ENCODE measurements around the gene CRK.
A peak's percentile ranks its signal among the peaks of the same experiment; 100 is the strongest.
"Not testable (repeated sequence)": the region's sequence is repeated elsewhere in the genome, so short reads cannot be mapped to it uniquely, and the experiment has no call there.

Gene CRK

DNA sequence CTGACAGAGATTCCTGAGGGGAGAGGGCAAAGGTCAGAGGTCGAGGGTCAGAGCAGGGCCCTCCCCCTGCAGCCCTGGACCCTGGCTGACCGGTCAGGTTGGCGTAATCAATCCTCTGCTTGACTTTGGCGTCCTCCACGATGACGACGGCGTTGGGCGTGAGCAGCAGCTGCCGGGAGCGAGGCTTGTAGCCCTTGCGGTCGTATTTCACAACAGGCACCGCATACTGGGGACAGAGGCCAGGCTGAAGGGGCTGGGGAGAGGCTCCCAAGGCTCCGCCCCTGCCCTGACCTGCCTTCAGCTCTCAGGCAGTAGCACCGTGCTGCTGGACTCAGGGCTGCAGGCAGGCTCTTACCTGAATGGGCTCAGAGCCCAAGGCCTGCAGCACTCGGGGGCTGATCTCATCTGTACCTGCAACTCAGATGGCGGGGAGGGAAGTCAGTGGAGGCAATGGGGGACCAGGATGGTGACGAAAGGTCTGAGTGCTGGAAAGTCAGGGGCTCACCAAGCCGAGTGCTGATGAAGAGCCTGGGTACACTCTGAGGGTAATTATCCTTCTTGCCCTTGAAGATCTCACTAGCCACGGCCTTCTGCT lies 12.0 kb upstream of the CRK start:
- no peak for DNase-seq (ENCODE audit: low read depth in 2 of 2)

DNA sequence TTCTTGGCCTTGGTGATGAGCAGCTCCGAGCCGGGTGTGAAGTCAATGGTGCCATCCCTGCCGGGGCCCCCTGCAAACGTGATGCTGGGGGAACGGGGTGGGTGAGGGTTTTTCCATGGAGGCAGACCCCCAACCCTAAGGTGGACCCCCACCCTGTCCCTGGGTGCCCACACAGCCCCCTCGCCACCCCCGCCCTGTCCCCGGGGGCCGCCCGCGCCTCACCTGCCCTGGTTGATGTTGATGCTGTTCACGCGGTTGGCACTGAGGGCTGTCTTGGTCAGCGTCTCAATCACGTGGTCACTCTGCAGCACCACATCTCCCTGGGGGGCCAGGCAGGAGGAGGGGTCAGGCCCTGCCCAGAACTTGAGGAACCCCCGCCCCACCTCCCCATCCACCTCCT lies 11.2 kb upstream of the CRK start:
- DNase-seq (ENCODE audit: low read depth in 2 of 2), result no peak

DNA sequence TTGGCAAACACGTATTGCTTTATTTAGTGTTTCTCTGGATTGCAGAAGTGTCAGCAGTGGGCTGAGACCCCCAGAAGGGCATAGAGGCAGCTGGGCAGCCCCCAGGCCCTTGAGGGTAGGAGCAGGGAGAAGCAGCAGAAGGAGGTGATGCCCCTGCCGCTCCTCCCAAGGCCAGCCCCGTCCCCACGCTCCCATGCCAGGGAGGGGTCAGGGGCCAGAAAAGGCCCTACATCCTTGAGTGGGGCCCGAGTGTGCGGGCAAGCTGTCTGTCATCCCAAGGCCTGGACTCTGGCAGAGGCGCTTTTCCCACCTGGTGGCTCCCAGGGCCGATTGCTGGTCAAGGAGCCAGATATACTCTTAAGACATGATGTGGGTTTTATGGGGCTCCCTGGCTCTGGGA lies 8.2 kb upstream of the CRK start:
- no peak for DNase-seq (ENCODE audit: low read depth in 2 of 2)

DNA sequence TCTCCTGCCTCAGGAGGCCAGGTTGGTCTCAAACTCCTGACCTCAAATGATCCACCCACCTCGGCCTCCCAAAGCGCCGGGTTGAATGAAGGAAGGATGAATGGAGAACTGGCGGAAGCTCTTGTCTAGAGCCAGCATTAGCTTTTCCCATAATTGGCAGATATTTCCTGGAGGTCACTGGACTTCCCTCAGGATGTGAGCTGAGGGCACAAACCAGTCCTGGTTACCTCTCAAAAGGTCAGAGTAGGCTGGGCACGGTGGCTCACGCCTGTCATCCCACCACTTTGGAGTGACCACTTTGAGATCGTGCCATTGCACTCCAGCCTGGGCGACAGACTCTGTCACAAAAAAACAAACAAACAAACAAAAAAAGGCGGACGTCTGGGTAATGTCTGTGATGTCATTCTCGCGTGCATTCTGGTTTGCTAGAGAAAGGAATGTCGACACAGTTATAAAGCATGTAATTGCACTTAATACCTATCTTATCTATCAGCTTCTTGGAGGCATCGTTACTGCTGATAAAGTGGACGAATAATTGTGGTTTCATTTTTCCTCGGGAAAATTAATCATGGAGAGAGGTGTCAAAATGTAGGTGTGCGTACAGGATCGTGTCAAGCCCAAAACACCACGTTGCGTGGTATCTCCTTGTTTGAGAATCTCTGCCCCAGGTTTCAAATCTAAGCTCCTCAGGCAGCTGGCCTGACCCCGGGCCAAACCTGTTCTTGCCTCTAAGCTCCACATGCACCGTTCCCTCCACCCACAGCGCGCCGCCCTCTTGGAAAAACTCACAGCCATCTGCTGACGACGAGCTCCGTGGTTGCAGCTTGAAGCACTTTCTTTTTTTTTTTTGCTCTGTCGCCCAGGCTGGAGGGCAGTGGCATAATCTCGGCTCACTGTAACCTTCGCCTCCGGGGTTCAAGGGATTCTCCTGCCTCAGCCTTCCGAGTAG lies 6.4 kb upstream of the CRK start:
- no peak for DNase-seq (ENCODE audit: low read depth in 2 of 2)

DNA sequence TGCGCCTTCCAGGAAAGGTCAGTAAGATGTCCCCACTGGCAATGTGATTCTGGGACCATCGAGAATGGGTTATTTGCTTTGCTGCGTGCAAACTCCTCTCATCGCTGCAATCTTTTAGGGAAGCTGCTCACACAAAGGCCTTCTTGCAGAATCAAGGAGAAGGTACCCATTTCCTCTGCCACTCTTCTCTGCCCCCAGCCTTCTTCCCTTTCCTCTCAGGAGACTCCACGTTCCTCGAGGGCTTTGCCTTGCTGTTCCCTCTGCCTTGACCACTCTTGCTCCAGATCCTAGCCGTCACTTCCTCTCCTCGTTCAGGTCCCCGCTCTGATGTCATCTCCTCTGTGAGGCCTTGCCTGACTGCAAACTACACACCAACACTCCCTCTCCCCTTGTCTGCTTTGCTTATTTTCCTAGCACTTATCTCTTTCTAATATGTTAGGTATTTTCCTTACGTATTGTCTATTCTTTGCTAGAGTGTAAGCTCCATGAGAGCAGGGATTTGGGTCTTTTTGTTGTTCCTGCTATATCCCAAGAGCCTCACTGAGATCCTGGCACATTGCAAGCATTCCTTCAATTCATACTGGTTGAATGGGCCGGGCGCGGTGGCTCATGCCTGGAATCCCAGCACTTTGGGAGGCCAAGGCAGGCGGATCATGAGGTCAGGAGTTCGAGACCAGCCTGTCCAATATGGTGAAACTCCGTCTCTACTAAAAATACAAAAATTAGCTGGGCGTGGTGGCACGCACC lies 5.3 kb upstream of the CRK start:
- DNase-seq (ENCODE audit: low read depth in 2 of 2), result no peak

DNA sequence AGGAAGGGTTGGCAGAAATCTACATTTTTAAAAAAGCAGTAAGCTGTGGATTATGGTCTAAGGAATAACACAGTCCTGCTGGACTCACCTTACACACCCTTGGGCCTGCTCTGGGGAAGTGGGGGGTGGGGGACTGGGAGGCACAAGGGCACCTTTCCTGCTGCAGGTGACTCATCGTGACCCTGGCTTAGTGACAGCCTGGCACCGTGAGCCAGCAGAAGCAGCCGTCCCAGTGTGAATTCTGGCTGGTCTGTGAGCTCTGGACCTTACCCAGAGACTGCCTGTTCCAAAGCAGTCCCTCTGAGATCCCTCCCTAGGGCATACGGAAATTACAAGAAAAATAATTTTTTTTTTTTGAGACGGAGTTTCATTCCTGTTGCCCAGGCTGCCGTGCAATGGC lies 4.2 kb upstream of the CRK start:
- no peak for DNase-seq (ENCODE audit: low read depth in 2 of 2)

DNA sequence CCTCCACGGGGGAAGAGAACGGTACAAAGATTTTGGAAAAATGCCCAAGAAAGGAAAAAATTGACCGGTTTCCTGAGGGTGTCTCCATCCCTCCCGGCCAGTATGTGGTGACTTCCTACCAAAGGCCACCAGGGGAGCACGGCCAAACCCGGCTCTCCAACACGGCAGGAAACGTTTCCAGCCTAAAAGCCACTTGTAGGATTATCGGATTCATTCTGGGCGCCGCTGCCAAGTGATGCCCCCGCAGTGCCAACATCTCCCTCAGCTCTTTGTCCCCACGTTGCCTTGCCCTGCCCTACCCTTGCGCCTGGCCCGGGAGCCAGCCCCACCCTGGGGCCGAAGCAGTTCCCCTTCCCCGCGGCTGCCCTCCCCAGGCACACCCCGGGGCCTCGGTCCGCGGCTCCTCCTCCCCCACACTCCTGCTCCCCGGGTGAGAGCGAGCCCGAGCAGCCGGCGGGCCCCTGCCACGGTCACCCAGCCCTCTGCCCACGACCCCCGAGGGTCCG lies 688 bp downstream of the CRK start:
- peak in 1 of 2 donors; percentile 16 for DNase-seq (ENCODE audit: low read depth in 2 of 2)

DNA sequence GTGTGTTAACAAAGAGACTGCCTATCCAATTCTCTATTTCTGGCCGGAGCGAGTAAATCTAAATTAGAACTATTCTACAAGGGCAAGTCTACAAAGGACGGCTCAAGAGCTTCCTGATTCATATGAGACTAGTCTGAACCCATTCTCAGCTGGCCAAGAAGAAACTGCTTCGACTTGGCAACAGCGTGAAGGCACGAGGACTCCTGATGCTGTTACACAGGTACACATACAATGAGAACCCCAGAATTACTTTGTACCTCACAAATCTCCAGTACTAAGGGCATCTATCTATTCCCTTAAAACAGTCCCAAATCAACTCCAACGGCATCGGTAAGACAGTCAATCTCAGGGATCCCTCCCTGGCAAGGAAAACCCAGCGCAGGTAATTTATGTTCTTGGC lies 1.5 kb downstream of the CRK start:
- no peak for DNase-seq (ENCODE audit: low read depth in 2 of 2)

DNA sequence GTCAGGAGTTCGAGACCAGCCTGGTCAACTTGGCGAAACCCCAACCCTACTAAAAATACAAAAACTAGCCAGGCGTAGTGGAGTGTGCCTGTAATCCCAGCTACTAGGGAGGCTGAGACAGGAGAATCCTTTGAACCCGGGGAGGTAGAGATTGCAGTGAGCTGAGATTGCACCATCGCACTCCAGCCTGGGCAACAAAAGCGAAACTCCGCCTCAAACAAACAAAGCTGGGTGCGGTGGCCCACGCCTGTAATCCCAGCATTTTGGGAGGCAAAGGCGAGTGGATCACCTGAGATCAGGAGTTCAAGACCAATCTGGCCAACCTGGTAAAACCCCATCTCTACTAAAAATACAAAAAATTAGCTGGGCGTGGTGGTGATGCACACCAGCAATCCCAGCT lies 2.3 kb downstream of the CRK start:
- not testable (repeated sequence) for DNase-seq (ENCODE audit: low read depth in 2 of 2)

DNA sequence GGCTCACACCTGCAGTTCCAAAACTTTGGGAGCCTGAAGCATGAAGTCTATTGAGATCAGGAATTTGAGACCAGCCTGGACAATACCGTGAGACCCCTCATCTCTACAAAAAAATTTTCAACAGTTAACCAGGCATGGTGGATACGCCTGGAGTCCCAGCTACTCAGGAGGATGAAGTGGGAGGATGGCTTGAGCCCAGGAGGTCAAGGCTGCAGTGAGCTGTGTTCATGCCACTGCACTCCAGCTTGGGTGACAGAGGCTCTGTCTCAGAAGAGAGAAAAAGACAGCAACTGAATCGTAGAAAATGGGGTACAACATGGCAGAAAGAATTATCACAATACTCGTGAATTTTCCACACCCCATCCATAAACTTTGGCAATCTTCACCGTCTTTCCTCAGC lies 3.2 kb downstream of the CRK start:
- DNase-seq (ENCODE audit: low read depth in 2 of 2), result no peak

DNA sequence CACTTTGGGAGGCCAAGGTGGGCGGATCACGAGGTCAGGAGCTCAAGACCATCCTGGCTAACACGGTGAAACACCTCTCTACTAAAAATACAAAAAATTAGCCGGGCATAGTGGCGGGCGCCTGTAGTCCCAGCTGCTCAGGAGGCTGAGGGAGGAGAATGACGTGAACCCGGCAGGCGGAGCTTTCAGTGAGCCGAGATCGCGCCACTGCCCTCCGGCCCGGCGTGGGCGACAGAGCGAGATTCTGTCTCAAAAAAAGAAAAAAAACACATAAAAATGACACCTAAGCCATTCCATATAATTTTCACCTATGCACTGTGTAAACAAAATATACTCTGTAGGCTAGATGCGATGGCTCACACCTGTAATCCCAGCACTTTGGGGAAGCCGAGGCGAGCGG lies 5.8 kb downstream of the CRK start:
- DNase-seq (ENCODE audit: low read depth in 2 of 2), result not testable (repeated sequence)

DNA sequence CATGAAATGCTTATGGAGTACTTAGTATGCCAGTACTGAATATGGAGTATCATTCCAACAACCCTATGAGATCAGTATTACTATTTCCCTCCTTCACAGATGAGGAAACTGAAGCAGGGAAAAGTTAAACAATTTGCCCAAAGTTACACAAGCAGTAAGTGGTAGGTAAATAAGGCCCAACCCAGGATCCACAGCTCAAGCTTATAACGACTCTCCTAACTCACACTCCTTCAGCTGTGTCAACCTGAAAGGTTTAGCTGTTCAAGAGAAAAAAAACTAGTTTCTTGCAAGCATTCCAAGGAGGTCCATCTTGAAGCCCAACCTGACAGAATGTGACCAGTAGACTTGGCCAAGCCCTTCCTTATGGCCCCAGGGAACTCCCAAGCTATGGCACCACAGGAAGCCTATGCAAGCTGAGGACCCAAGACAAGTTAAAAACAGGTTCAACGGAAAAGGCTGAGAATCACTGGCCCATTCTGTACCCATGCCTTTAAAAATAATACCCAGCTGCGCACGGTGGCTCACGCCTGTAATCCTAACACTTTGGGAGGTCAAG lies 6.5 kb downstream of the CRK start:
- DNase-seq (ENCODE audit: low read depth in 2 of 2), result no peak

DNA sequence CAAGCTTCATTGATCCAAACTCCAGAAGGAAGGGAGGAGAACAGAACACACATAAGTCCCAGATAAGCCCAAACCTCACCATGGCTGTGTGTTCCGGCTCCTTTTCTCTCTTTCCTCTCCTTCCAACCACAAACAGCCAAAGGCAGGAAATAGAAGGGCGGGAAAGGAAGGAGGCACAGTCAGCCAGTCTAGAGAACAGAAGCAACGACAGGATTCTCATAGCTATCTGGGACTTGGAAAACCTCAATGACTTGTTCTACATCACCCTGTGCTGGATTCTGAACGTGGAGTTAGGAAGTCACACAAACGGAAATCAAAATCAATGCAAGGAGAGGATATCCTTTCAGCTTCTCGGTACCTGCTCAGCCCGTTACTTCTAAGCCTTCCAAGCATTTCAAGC lies 9.0 kb downstream of the CRK start:
- DNase-seq (ENCODE audit: low read depth in 2 of 2), result no peak

DNA sequence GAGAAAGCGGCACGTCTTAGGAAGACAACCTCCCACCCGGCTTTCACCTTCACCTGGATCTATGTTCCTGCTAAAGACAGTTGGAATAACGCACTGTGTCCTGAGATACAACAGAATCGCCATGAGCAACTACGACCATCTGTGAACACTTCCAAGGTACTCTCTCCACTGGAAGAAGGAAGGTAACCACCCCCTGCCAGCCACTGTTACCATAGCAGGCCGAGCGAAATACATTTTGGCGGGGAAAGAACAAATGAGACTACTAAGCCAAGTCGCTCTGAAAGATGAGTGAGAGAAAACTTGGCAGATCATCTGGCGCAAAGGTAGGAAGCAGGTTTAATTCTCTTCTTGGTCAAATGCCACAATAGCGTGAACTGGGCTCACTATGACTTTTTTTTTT lies 9.8 kb downstream of the CRK start:
- no peak for DNase-seq (ENCODE audit: low read depth in 2 of 2)

DNA sequence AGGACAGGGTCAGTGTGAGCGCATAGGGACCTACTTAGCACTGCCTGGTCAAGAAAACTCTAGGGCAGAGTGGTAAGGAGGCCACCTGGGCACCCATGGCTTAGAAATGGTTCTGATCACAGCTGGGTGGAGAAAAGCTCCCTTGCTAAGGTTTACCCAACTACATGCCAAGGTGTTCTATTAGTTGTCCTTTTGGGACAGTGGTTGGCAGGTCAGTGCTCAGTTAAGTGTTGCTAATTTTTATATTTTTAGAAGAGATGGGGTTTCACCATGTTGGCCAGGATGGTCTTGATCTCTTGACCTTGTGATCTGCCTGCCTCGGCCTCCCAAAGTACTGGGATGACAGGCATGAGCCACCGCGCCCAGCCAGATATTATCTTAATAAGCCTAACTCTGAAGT lies 10.3 kb downstream of the CRK start:
- not testable (repeated sequence) for DNase-seq (ENCODE audit: low read depth in 2 of 2)

DNA sequence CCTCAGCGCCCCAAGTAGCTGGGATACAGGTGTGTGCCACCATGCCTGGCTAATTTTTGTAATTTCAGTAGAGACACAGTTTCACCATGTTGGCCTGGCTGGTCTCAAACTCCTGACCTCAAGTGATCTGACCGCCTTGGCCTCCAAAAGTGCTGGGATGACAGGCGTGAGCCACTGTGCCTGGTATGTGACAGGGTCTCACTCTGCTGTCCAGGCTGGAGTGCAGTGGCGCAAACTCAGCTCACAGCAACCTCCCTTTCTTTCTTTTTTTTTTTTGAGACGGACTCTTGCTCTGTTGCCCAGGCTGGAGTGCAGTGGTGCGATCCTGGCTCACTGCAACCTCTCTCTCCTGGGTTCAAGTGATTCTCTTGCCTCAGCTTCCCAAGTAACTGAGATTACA lies 13.3 kb downstream of the CRK start:
- not testable (repeated sequence) for DNase-seq (ENCODE audit: low read depth in 2 of 2)

DNA sequence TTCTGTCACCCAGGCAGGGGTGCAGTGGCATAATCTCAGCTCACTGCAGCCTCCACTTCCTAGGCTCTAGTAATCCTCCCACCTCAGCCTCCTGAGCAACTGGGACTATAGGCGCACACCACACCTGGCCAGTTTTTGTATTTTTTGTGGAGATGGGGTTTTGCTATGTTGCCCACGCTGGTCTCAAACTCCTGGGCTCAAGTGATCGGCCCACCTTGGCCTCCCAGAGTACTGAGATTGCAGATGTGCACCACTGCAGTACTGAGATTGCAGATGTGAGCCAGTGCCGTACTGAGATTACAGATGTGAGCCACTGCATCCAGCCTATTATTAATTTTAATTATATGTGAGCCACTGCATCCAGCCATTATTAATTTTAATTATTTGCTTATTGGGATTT lies 13.8 kb downstream of the CRK start:
- DNase-seq (ENCODE audit: low read depth in 2 of 2), result no peak

DNA sequence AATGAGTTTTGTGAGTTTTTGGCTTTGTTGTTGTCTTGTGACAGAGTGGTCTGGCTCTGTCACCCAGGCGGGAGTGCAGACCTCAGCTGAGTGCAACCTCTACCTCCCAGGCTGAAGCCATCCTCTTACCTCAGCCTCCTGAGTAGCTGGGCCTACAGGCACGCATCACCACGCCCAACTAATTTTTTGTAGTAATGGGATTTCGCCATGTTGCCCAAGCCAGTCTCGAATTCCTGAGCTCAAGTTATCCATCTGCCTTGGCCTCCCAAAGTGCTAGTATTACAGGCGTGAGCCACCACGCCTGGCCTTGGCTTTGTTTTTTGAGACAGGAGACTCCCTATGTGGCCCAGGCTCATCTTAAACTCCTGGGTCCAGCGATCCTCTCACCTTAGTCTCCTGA lies 15.1 kb downstream of the CRK start:
- DNase-seq (ENCODE audit: low read depth in 2 of 2), result no peak

DNA sequence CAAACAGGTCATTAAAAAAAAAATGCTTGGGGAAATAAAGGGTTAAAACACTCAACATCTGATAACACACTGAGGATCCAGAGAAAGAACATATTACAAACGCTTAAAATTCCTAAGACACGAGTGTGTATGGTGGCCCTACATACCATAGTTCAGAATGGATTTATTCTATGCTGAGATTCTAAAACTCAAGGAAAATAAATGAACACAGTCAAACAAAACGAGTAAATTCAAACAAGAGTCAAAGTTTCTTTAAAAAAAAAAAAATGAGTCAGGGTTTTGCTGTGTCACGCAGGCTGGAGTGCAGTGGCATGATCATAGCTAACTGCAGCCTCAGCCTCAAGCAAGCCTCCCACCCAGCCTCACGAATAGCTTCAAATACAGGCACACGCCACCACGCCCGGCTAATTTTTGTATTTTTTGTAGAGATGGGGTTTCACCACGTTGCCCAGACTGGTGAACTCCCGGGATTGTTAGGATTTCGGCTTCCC lies 17.4 kb downstream of the CRK start:
- DNase-seq (ENCODE audit: low read depth in 2 of 2), result no peak

DNA sequence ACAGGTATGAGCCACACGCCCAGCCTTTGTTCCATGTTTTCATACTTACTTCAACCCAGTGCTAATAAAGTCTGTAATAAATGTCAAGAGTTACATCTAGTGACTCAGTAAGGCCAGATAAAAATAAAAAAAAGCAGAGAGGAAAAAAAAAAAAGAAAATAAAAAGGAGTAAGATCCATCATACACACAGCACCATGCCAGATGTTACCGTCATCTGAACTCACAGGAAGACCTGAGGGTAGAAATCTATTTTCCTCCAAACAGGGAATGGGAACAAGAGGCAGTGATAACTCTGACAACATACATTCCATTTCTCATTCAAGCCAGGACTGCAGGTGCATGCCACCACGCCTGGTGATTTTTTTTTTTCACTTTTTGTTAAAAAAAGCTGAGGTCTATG lies 20.7 kb downstream of the CRK start:
- no peak for DNase-seq (ENCODE audit: low read depth in 2 of 2)

DNA sequence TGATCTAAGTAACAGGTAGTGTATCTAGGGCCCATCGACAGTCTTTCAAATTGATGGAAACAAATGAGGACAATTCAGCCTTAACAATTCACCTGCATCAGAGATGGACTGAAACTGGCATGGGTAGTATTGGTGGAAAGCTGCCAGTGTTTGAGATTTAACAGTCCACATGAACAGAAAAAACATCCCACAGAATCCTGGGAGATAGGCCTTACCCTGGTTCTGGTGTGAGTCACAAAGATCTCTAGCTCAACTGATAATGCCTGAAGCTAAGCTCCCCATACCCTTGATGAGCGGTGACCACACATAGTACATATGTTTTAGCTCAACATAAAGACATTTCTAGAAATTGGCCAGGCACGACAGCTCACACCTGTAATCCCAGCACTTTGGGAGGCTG lies 21.9 kb downstream of the CRK start:
- DNase-seq (ENCODE audit: low read depth in 2 of 2), result no peak

DNA sequence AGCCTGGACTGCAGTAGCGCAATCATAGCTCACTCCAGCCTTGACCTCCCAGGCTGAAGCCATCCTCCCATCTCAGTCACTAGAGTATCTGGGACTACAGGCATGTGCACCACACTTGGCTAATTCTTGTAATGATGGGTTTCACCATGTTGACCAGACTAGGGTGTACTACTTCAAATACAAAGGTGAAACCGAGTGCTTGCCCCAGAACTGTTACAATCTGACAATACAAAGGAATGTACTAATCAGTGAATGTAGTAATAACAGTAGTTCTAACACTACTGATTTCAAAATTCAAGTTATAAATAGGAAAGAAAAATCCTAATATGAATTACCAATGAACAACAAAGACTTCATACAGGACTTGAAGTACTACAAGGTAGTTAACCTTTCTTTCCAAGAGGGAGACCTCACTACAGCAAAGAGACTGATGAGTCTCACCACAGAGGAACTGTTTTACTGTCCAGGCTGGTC lies 24.4 kb downstream of the CRK start:
- DNase-seq (ENCODE audit: low read depth in 2 of 2), result no peak

All from stimulated activated CD8-positive, alpha-beta memory T cell treated with anti-CD3 and anti-CD28 coated beads, Interleukin-2, amount 100 ng/mL, for 48 hours (primary cell).